Fibroblast of lung (primary cell): Measurements from ENCODE around the gene CABLES2.

Experiments used
- CTCF ChIP-seq, 2 donors: IDR thresholded peaks in 1 of 2; conservative IDR thresholded peaks in 1 of 2; 1 replicate in 1 of 2; 2 replicates in 1 of 2; pipeline ENCODE4 v1.5.1; 2011 to 2012; ENCODE audit warnings: low read length in 2 of 2, control low read depth in 1 of 2, inconsistent platforms in 1 of 2, low read depth in 1 of 2, mild to moderate bottlenecking in 1 of 2
- EZH2 ChIP-seq: IDR thresholded peaks from 2 replicates; pipeline ENCODE4 v1.5.1; 2012; ENCODE audit warnings: low read length, control low read depth, mild to moderate bottlenecking; ENCODE audit errors: missing control alignments

- TF ChIP-seq CTCF (conservative IDR thresholded peaks at IDR 0.05 in 1 of 2, IDR thresholded peaks at IDR 0.05 in 1 of 2; ENCODE audit: low read depth in 1 of 2, low read length in 2 of 2) (no peak), EZH2 (no peak)
Observed at GRCh38 chr20:62348604-62349003, 58.5 kb downstream of the CABLES2 start.
